NCI-H69 (cell line): ENCODE data around the gene UQCC3.
"Not testable (repeated sequence)": the region's sequence is repeated elsewhere in the genome, so short reads cannot be mapped to it uniquely, and the experiment has no call there.

Source experiments
- DNase-seq: peaks from one replicate; lab custom pipeline; 2025; lab: John Stamatoyannopoulos, UW

Gene UQCC3

DNA sequence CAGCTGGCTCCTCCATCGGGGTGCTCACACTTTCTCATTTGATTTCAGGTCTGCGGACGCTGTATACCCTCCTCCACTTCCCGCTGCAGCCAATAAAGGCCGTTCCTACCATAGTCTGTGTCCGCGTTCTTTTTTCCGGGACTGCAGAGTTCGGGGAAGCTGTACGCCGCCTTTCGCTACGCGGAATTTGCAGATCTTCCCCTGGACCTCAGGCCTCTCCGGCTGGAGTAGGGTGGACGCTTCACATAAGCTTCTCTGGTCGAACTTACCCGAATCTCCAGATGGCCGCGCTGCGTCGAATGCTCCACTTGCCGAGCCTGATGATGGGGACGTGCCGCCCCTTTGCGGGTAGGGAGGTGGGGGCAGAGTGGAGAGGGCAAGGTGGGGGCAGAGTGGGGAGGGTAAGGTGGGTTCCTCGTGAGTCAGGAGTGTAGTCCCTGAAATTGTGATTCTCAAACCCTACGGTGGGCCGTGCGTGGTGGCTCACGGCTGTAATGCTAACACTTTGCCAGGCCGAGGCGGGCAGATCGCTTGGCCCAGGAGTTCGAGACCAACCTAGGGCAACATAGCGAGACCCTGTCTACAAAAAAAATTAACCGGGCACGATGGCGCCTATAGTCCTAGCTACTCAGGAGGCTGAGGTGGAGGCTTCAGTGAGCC is 5.7 kb upstream of the UQCC3 start:
- peak; percentile 66 for DNase-seq

DNA sequence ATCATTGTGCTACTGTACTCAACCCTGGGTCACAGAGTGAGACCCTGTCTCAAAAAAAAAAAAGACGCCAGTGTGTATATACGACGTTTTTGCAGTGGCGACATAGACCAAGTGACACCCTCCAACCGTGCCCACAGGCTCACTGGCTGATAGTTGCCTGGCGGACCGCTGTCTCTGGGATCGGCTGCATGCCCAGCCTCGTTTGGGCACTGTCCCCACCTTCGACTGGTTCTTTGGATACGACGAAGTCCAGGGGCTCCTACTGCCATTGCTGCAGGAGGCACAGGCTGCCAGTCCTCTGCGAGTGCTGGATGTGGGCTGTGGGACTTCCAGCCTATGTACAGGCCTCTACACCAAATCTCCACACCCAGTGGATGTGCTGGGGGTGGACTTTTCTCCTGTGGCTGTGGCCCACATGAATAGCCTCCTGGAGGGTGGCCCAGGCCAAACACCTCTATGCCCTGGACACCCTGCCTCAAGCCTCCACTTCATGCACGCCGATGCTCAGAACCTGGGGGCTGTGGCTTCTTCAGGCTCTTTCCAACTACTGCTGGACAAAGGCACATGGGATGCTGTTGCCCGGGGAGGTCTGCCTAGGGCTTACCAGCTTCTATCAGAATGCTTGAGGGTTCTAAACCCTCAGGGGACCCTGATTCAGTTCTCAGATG is 5.1 kb upstream of the UQCC3 start:
- no peak for DNase-seq

DNA sequence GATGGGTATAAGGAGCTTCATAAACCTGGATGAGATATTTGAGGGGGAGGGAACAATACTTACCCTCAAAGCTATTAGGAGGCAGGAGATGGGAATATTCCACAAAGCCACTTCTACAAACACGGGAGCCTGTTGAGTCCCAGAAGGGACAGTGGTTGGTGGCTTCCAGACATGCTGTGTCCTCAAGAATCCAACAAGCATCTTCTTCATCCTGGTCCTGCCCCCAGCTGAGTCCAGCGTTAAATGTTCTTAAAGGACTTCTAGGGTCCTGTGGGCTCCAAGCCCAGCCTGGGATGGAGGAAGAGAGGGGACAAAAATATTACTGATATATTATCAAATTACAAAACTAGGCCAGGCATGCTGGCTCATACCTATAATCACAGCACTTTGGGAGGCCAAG is 4.0 kb upstream of the UQCC3 start:
- no peak for DNase-seq

DNA sequence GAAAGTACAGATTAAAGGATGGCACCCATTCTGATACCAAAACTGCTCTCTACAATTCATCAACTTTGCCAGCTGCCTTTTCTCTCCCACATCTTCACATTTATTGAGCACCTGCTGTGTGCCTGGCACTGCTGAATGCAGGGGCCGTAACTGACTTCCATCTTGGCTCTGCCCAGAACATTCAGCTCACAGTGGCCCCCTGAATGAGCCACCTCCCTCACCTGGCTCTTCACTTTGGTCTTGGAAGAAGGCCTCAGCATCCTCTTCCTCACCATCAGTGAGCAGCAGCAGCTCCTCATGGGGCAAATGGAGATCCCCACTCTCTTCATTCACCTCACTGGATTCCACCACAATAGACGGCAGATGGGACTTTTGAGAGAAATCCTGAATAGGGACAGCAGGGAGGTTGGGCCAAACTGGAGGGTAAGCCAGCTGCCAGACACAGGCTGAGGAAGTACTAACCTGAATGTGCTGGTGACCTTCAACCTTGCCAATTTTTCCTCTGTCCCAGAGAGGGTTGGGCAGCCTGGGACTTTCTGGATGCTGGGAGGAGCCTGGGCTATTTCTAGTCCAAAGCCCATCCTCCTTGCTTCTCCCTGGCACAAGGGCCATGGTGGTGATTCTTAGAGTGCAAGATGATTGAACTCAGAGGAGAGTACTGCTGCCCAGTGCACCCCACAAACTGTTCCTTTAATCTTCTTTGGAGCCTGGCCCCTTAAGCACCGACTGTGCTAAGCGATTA is 1.9 kb upstream of the UQCC3 start:
- DNase-seq, result peak; percentile 45

DNA sequence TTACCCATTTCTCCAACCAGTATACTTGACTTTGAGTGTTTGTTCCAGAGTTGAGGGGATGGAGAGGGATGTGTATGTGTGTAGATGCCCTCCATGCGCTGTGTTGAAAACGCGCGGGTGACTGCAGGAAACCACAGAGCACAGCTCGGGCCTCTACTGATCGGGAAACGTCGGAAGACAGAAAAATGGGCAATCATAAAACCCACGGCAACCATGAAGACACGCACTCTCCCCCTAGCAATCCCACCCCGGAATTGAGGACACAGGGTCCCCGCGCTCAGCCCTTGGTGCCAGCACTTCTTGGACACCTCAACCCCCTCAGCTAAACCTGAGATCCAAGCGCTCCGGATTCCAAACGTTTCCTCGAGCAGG is 251 bp upstream of the UQCC3 start:
- no peak for DNase-seq

DNA sequence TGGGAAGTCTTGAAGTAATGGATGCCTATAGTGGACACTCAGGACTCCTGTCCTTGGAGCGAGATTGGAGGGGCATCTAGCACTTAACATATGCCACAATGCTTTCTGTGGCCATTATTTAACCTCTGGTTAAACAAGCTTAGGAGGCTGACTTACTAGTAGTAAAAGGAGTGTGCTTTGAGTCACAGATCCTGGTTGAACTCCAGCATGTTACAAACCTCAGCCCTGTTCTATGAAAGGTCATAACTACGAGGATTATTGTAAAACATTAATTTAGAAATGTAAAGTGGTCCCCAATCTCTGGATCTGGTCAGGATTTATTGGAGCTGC is 1.7 kb downstream of the UQCC3 start:
- DNase-seq, result no peak

DNA sequence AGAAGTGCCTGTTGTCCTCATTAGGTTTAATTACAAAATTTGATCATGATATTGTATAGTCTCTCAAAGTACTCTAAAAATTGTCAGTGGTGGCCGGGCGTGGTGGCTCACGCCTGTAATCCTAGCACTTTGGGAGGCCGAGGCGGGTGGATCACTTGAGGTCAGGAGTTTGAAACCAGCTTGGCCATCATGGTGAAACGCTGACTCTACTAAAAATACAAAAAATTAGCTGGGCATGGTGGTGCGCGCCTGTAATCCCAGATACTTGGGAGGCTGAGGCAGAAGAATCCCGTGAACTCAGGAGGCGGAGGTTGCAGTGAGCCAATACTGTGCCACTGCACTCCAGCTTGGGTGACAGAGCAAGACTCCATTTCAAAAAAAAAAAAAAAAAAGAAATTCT is 3.9 kb downstream of the UQCC3 start:
- DNase-seq, result not testable (repeated sequence)

DNA sequence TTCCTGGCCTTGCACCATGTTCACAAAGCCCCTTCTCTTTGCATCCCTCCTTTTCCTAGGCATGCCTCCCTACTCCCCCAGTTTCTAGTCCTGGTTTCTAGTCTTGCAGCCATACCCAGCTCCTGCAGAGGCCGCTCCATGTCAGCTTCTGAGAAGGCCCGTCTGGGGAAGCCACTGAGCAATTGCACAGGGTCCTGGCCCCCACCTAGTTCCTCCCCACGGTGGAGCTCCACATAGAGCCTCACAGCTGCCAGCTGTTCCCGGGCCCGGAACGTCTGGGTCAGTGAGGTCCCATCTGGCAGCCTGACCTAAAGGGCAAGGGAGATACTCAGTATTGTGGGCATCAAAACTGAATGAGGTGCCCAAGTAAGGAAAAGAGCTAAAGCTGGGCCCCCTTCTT is 5.2 kb downstream of the UQCC3 start:
- DNase-seq, result peak; percentile 22

DNA sequence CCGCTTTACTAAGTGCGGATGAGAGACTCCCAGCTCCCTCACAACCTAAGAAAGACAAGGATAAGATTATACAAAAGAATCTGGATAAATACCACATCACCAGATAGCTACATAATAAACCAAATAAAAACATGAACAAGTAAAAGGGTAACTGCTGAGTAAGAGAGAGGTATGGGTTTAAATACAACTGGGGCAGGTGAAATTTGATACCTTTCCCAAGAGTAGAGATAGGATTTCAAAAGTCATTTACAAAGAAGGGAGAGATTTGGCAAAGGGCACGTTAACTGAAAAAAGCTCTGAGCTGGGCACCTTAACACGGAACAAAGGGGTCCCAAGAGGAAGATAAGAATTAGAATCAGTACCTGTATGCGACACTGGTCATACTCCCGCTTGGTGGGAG is 5.7 kb downstream of the UQCC3 start:
- no peak for DNase-seq

DNA sequence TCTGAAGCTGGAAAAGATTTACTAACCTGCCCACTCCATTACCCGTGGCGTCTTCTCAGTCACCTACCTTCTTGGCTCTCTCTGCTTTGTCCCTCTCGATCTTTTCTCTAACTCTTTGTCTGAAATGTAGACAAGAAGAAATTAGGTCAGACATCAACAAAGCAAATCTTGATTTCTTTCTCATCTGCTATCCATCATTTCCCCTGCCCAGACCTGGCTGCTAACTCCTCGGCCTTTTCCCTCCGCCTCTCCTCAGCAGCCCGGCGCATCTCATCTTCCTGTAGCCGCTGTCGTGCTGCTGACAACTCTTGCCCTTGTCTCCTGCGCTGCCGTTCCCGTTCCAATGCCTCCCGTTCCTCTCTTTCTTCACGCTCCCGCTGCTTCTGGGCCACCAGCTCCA is 6.2 kb downstream of the UQCC3 start:
- DNase-seq, result no peak

DNA sequence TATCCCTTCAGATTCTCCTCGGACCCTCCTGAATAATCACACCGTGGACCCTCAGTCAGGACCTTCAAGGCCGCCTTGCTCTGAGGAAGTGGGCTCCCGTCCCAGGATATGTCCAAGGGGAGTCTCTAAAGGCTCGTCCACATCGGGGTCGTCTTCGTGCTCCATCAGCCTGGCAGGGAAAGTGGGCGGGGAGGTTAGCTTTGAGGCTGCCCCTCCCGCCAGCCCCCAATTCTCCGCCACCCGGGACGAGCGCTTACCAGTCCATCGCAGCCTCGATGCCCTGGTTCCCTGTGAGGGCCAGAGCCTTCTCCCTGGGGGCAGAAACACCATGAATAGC is 6.9 kb downstream of the UQCC3 start:
- no peak for DNase-seq

DNA sequence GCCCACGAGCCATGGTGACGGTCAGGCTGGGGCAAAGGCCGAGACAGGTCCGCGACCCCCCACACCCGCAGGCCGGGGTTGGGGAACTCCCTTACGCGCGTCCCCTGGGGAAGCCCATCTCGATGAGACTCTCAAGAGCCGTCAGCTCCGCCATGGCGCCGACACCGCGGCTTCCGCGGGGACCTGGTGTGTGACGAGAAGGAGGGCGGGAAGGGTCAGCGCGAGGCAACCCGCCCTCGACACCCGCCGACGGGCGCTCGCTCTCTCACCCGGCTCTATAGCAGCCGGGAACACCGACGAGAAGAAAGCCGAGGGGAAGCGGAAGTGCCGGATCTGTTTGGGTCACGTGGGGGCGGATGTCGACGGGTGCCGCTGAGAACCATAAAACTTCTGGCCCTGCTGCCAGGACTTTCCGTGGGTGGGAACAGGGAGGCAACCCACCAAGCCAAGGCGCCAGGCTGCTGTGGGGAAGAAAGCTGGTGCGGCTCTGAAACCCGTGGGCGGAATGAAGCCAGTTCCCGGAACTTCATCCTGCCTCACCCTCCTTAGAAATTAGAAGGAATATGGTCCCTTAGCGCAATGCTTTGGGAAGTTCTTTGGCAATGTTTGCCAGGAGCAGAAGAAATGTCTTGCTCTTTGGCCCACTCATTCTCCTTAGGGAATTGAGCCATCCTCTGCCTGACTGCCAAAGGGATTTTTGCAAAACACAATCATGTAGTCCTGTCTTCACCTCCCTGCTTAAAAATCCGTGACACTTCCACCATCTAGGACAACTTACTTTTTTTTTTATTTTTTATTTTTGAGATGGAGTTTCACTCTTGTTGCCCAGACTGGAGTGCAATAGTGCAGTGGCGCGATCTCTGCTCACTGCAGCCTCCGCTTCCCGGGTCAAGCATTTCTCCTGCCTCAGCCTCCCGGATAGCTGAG is 7.6 kb downstream of the UQCC3 start, which contains the start of gene UBXN1:
Gene UBXN1 (minus strand): TSS at position 304 of the 927 bp plus-strand sequence. CDS start 150 bp downstream, at position 154.
- DNase-seq, result peak; percentile 93

DNA sequence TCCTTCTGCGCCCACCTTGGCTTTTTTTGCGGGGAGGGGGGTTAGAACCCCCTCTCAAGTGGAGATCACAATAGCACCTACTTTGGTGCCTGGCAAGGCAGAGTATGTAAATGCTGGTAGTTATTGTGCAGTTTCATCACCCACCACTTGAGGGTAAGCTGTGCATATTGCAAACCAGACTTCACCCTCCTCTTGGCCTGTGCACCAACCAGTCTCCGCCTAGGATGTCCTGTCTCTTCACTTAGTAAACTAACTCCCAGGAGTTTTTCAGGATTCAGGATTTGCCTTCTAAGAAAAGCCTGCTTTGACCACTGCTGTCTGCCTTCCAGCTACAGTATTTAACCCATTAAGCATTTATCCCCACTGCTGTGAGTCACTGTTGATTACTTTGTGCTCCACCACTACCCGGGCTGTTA is 9.4 kb downstream of the UQCC3 start:
- DNase-seq, result peak; percentile 75

DNA sequence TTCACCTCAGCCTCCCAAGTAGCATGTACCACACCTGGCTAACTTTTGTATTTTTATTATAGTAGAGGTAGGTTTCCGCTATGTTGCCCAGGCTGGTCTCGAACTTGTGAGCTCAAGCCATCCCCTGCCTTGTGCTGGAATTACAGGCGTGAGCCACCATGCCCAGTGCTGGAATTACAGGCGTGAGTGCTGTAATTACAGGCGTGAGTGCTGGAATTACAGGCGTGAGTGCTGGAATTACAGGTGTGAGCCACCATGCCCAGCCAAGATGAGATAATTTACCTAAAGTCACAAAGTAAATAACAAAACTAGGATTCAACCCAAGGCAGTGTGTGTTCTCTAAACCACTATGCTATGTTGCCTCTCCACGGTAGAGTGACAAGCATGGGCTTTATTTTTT is 11.0 kb downstream of the UQCC3 start:
- DNase-seq, result peak; percentile 47

DNA sequence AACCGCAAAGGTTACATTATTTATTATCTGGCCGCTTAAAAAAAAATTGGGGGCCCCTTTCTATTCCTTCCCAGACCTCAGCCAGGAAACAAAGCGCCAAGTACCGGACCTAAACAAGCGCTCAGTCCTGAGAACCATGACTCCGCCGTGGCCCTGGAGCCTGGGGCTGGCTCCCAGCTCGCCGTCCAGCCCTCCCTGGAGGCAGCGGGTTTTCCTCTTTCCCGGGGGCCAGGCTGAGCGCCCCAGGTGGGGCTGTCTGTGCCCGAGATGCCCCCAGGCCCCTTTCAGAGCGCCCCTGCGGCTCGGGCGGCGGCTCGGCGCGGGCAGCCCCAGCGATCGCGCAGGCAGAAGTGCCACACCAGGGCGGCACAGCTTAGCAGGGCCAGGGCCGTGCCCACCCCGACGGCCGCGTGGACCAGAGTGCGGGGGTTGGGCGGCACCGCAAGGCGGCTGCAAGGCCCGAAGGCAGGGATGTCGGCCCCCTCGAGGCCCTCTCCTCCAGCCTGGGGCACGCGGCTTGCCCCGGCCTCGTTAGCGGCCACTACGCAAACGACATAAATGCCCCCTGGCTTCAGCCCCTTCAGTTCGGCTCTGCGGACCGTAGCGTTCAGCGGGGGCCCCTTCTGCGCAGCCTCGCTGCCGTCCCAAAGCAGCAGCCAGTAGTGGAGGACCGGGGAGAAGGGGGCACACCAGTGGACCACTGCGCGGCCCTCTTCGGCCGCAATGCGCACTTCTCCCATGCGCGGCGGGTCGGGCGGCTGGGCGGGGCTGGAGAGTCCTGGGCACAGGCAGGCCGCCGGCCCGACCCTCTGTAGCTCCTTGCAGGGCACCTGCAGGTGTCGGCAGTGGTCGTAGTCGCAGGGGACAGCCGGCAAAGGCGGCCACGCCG is 16.3 kb downstream of the UQCC3 start:
- DNase-seq, result peak; percentile 47

DNA sequence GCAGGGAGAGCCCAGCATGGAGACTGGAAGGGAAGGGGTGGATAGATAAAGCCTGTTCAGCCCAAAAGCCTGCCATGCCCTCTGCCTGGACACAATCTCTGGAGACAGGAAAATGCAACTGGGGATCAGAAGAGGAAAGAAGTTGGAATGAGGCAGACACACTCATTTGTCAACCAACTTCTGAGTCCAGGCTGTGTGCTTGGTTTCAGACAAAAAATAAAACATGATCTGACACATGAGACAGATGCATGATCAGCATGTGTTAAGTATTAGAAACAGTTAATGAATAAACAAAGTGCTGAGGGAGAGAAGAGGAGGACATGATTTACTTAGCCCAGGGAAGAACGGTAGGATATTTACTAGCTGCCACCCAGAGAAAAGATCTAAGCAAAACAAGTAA is 17.0 kb downstream of the UQCC3 start:
- no peak for DNase-seq

DNA sequence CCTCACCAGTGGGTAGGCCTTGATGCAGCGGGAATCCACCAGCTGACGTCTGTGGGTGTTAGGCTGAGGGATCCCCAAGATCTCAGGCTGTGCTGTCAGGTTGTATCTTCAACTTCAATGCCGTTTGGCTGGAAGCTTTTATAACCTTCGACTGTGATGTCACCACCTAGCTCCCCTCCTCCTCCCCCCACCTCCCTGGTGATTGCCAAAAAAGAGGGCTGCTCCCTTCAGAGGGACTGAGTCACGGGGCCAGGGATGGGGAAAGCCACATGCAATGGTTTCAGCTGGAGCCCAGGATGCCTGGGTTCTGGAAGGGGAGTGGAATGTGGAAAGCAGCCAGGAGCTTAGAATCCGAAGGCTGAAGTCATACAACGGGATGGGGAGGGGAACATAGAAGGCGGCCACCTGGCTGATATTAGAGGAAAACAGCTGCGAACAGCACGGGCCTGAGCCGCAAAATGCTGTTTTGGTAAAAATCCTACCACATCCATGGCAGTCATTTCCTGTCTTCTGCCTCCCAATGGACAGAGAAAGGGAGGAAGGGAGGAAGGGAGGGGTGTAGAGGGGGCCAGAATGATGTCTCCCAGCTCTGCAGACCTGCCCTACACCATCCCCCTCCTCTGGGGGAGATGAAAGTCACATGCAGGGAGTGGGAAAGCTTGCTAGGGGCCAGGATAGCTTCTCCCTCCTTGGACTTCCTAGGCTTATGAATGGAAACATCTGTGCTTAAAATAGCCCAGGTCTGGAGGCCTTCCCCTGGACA is 18.1 kb downstream of the UQCC3 start, which contains the start of gene LRRN4CL:
Gene LRRN4CL (minus strand): TSS at position 110 of the 763 bp plus-strand sequence. CDS start 1,022 bp downstream, outside the sequence.
- DNase-seq, result no peak

DNA sequence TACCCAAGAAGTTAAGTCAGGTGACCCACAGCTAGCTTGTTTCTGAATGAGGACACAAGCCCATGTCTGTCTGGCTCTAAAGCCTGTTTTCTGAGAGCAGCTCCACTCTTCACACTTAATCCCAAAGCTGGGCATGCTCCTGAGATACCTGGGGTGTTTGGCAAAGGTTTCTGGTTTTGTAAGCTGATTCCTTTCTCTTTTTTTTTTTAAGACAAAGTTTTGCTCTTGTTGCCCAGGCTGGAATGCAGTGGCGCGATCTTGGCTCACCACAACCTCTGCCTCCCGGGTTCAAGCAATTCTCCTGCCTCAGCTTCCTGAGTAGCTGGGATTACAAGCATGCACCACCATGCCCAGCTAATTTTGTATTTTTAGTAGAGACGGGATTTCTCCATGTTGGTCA is 22.2 kb downstream of the UQCC3 start:
- DNase-seq, result not testable (repeated sequence)

DNA sequence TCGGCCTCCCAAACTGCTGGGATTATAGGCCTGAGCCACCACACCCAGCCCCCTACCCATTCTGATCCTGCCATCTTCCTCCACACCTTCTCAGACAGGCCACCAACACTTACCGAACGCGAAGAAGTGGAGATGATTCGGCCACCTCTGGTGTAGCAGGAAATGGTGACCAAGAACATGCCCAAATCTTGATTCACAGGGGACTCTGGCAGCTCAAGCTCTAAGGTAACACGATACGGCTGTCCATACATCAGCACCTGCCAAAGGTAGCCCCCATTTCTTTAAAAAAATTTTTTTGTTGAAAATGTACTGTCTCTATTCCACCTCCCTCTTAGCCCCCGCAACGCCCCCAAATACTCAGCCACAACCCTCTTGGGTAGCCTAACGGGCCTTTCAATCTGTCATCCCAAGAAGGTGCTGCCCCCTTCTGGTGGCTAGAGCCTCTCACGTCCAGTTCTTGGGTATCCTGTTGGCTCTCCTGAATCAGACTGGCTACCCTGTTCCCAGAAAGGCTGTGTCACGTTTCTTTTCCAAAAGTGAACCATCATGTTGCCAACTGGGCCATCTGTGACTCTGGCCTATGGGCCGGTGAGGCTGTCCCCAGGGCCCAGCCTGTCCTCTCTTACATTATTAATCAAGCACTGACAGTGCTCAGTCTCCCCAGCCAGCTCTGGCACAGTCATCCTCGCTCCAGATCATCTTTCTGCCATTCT is 23.1 kb downstream of the UQCC3 start:
- DNase-seq, result peak; percentile 85

DNA sequence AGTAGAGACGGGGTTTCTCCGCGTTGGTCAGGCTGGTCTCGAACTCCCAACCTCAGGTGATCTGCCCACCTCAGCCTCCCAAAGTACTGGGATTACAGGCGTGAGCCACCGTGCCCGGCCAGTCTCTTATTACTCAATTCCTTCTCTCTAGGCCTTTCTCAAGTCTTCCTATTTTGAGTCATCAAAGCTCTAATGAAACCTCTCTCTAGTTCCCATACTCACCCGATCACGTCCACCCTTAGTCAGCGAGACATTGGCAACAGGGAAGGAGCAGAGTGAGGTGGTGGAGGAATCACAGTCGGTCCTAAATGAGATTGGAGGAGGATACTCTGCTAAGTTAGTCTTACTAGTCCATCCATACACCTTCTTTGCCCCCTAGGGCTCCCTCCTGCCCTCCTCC is 30.8 kb downstream of the UQCC3 start:
- DNase-seq, result no peak
